ENCODE measurements around the gene DYNLT1.

DYNLT1 gene

DNA sequence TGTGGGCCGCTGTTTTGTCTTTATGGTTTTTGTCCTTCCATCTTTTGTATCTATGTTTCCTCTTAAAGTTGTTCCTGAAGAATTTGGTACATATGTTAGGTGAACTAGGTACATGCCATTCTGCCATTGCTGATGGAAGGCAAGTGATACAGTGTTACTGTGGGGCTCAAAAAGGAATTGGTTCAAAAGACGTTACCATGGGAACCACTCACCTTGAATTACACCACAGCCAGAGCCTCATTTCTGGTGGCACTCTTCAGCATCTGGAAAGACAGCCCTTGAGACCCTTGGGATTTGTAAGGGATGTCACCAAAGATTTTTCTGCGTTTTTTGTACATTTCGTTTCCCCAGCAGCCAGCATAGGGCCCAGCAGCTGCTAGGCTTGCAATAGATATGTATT is 52.7 kb downstream of the DYNLT1 start:
- no peak overlapping the region for H3K4me3 ChIP-seq (ENCODE audit: low read length in 2 of 2)
- no peak overlapping the region for H2AK5ac ChIP-seq (ENCODE audit: low read depth, low read length)
- no peak for DNase-seq (ENCODE audit: low spot score)

GRCh38 chr6:158591134-158591809 is 53.3 kb downstream of the DYNLT1 start:
- no CpG with 5 or more reads among the region's 7 CpGs for WGBS, 2 donors (ENCODE audit: extremely low coverage in 2 of 2, insufficient read length in 2 of 2, insufficient replicate concordance in 1 of 2)
- Histone ChIP-seq H3K36me3 (replicated peaks in 1 of 2; ENCODE audit: control insufficient read depth in 2 of 2, insufficient read depth in 2 of 2, low read length in 2 of 2) (peaks cover 31 to 87% of the 10 kb centered on the region in 2 donors), H3K27ac (replicated peaks; ENCODE audit: low read length) (no peak overlapping the region)

More for the DNA sequence above, 52.7 kb downstream of the DYNLT1 start:
- no peak overlapping the region for H2BK15ac ChIP-seq (ENCODE audit: low read length)
- H2AFZ ChIP-seq (ENCODE audit: low read length): no peak overlapping the region
- no peak overlapping the region for H2BK120ac ChIP-seq (ENCODE audit: low read depth, low read length)
- H3K27me3 ChIP-seq (ENCODE audit: control insufficient read depth in 3 of 3, insufficient read depth in 3 of 3, low read depth in 1 of 3, low read length in 3 of 3): no peaks in the 10 kb centered on the region
- H2BK5ac ChIP-seq (ENCODE audit: low read length): no peak overlapping the region
- no peaks in the 10 kb centered on the region for H3K79me1 ChIP-seq (ENCODE audit: low read depth, low read length)
- no peak overlapping the region for H4K91ac ChIP-seq (ENCODE audit: low read depth, low read length, poor library complexity)
- H4K8ac ChIP-seq (ENCODE audit: low read depth, low read length): no peak overlapping the region
- H3K9ac ChIP-seq (ENCODE audit: low read depth, low read length, poor library complexity): no peak overlapping the region
- no peak overlapping the region for H3K14ac ChIP-seq (ENCODE audit: low read length)
- no peak overlapping the region for H3K4ac ChIP-seq (ENCODE audit: low read length)
- no peak overlapping the region for H3K27ac ChIP-seq (replicated peaks; ENCODE audit: low read length)
- H3K18ac ChIP-seq (ENCODE audit: low read length): no peak overlapping the region
- no CpG with 5 or more reads among the region's 4 CpGs for WGBS, 2 donors (ENCODE audit: extremely low coverage in 2 of 2, insufficient read length in 2 of 2, insufficient replicate concordance in 1 of 2)
- peaks cover 0 to 2% of the 10 kb centered on the region in 2 donors for H3K4me1 ChIP-seq (ENCODE audit: control insufficient read depth in 2 of 2, insufficient read depth in 1 of 2, low read depth in 1 of 2, low read length in 2 of 2)
- peaks cover 0 to 1% of the 10 kb centered on the region in 2 donors for H3K9me3 ChIP-seq (replicated peaks in 1 of 2; ENCODE audit: control insufficient read depth in 2 of 2, insufficient read depth in 1 of 2, low read depth in 1 of 2, low read length in 2 of 2)
- no peak overlapping the region for H2BK12ac ChIP-seq (ENCODE audit: low read length)
- H3K36me3 ChIP-seq (replicated peaks in 1 of 2; ENCODE audit: control insufficient read depth in 2 of 2, insufficient read depth in 2 of 2, low read length in 2 of 2): peaks cover 29 to 87% of the 10 kb centered on the region in 2 donors
- no peak overlapping the region for H3K4me2 ChIP-seq (ENCODE audit: insufficient read depth, low read length, poor library complexity, severe bottlenecking)
- no peak overlapping the region for H3K23ac ChIP-seq (ENCODE audit: low read depth, low read length, poor library complexity)

DNA sequence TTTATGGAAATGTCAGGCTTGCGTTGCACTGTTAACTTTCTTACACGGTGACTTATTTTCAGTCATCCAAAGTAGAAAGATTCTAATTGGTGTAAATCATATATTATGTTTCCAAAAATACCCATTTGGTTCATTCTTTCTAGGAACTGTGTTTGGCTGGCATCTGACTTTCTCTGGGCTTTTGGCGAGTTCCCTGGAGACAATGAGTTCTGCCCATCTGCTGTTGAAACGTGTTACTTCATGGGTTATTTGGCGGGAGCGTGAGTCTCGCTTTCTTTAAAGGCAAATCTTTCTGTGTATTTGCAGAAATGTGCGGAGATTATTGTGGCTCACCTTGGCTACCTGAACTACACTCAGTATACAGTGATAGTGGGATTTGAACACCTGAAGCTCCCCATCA is 55.2 kb downstream of the DYNLT1 start:
- no peaks in the 10 kb centered on the region for H3K79me1 ChIP-seq (ENCODE audit: low read depth, low read length)
- peaks cover 36 to 93% of the 10 kb centered on the region in 2 donors for H3K36me3 ChIP-seq (replicated peaks in 1 of 2; ENCODE audit: control insufficient read depth in 2 of 2, insufficient read depth in 2 of 2, low read length in 2 of 2)
- no peak overlapping the region for H3K4me2 ChIP-seq (ENCODE audit: insufficient read depth, low read length, poor library complexity, severe bottlenecking)
- no peak overlapping the region for H3K9ac ChIP-seq (ENCODE audit: low read depth, low read length, poor library complexity)
- H2AFZ ChIP-seq (ENCODE audit: low read length): no peak overlapping the region
- H3K14ac ChIP-seq (ENCODE audit: low read length): no peak overlapping the region
- no peak overlapping the region for H2BK12ac ChIP-seq (ENCODE audit: low read length)
- H3K4me1 ChIP-seq (ENCODE audit: control insufficient read depth in 2 of 2, insufficient read depth in 1 of 2, low read depth in 1 of 2, low read length in 2 of 2): peaks cover 0 to 2% of the 10 kb centered on the region in 2 donors
- H3K9me3 ChIP-seq (replicated peaks in 1 of 2; ENCODE audit: control insufficient read depth in 2 of 2, insufficient read depth in 1 of 2, low read depth in 1 of 2, low read length in 2 of 2): peaks cover 0 to 10% of the 10 kb centered on the region in 2 donors
- H2AK5ac ChIP-seq (ENCODE audit: low read depth, low read length): no peak overlapping the region
- H4K91ac ChIP-seq (ENCODE audit: low read depth, low read length, poor library complexity): no peak overlapping the region
- H3K4me3 ChIP-seq (ENCODE audit: low read length in 2 of 2): no peak overlapping the region
- H4K8ac ChIP-seq (ENCODE audit: low read depth, low read length): no peak overlapping the region
- no peaks in the 10 kb centered on the region for H3K27me3 ChIP-seq (ENCODE audit: control insufficient read depth in 3 of 3, insufficient read depth in 3 of 3, low read depth in 1 of 3, low read length in 3 of 3)
- no peak overlapping the region for H2BK5ac ChIP-seq (ENCODE audit: low read length)
- DNase-seq (ENCODE audit: low spot score): no peak
- no peak overlapping the region for H3K27ac ChIP-seq (replicated peaks; ENCODE audit: low read length)
- no peak overlapping the region for H2BK15ac ChIP-seq (ENCODE audit: low read length)
- H3K23ac ChIP-seq (ENCODE audit: low read depth, low read length, poor library complexity): no peak overlapping the region
- no peak overlapping the region for H3K4ac ChIP-seq (ENCODE audit: low read length)
- no peak overlapping the region for H2BK120ac ChIP-seq (ENCODE audit: low read depth, low read length)
- no CpG with 5 or more reads among the region's 8 CpGs for WGBS, 2 donors (ENCODE audit: extremely low coverage in 2 of 2, insufficient read length in 2 of 2, insufficient replicate concordance in 1 of 2)
- no peak overlapping the region for H3K18ac ChIP-seq (ENCODE audit: low read length)

More at GRCh38 chr6:158591134-158591809, 53.3 kb downstream of the DYNLT1 start:
- Histone ChIP-seq H3K4me3 (ENCODE audit: low read length in 2 of 2) (no peak overlapping the region), H2BK15ac (ENCODE audit: low read length) (no peak overlapping the region), H2AK5ac (ENCODE audit: low read depth, low read length) (no peak overlapping the region), H2BK12ac (ENCODE audit: low read length) (no peak overlapping the region), H2BK5ac (ENCODE audit: low read length) (no peak overlapping the region), H3K14ac (ENCODE audit: low read length) (no peak overlapping the region), H3K4ac (ENCODE audit: low read length) (no peak overlapping the region), H4K8ac (ENCODE audit: low read depth, low read length) (no peak overlapping the region), H3K79me1 (ENCODE audit: low read depth, low read length) (no peaks in the 10 kb centered on the region), H3K9ac (ENCODE audit: low read depth, low read length, poor library complexity) (no peak overlapping the region), H3K27me3 (ENCODE audit: control insufficient read depth in 3 of 3, insufficient read depth in 3 of 3, low read depth in 1 of 3, low read length in 3 of 3) (no peaks in the 10 kb centered on the region), H3K23ac (ENCODE audit: low read depth, low read length, poor library complexity) (no peak overlapping the region), H4K91ac (ENCODE audit: low read depth, low read length, poor library complexity) (no peak overlapping the region), H3K18ac (ENCODE audit: low read length) (no peak overlapping the region), H3K4me1 (ENCODE audit: control insufficient read depth in 2 of 2, insufficient read depth in 1 of 2, low read depth in 1 of 2, low read length in 2 of 2) (peaks cover 0 to 2% of the 10 kb centered on the region in 2 donors), H2AFZ (ENCODE audit: low read length) (no peak overlapping the region), H3K9me3 (replicated peaks in 1 of 2; ENCODE audit: control insufficient read depth in 2 of 2, insufficient read depth in 1 of 2, low read depth in 1 of 2, low read length in 2 of 2) (peaks cover 0 to 7% of the 10 kb centered on the region in 2 donors), H2BK120ac (ENCODE audit: low read depth, low read length) (no peak overlapping the region), H3K4me2 (ENCODE audit: insufficient read depth, low read length, poor library complexity, severe bottlenecking) (no peak overlapping the region)
- DNase-seq (ENCODE audit: low spot score): no peak

- H3K27ac ChIP-seq (replicated peaks; ENCODE audit: low read length): no peak overlapping the region
- H2AFZ ChIP-seq (ENCODE audit: low read length): no peak overlapping the region
- no peak overlapping the region for H3K4ac ChIP-seq (ENCODE audit: low read length)
- no peak overlapping the region for H4K91ac ChIP-seq (ENCODE audit: low read depth, low read length, poor library complexity)
- no peak overlapping the region for H2BK15ac ChIP-seq (ENCODE audit: low read length)
- no CpG with 5 or more reads among the region's 8 CpGs for WGBS, 2 donors (ENCODE audit: extremely low coverage in 2 of 2, insufficient read length in 2 of 2, insufficient replicate concordance in 1 of 2)
- H3K4me2 ChIP-seq (ENCODE audit: insufficient read depth, low read length, poor library complexity, severe bottlenecking): no peak overlapping the region
- no peak overlapping the region for H4K8ac ChIP-seq (ENCODE audit: low read depth, low read length)
- H3K36me3 ChIP-seq (replicated peaks in 1 of 2; ENCODE audit: control insufficient read depth in 2 of 2, insufficient read depth in 2 of 2, low read length in 2 of 2): peaks cover 28 to 85% of the 10 kb centered on the region in 2 donors
- H3K18ac ChIP-seq (ENCODE audit: low read length): no peak overlapping the region
- H2AK5ac ChIP-seq (ENCODE audit: low read depth, low read length): no peak overlapping the region
- H2BK12ac ChIP-seq (ENCODE audit: low read length): no peak overlapping the region
- H2BK5ac ChIP-seq (ENCODE audit: low read length): no peak overlapping the region
- no peak for DNase-seq (ENCODE audit: low spot score)
- no peak overlapping the region for H3K14ac ChIP-seq (ENCODE audit: low read length)
- no peak overlapping the region for H3K23ac ChIP-seq (ENCODE audit: low read depth, low read length, poor library complexity)
- peaks cover 0 to 4% of the 10 kb centered on the region in 2 donors for H3K4me1 ChIP-seq (ENCODE audit: control insufficient read depth in 2 of 2, insufficient read depth in 1 of 2, low read depth in 1 of 2, low read length in 2 of 2)
- H3K9me3 ChIP-seq (replicated peaks in 1 of 2; ENCODE audit: control insufficient read depth in 2 of 2, insufficient read depth in 1 of 2, low read depth in 1 of 2, low read length in 2 of 2): peaks cover 0 to 10% of the 10 kb centered on the region in 2 donors
- H2BK120ac ChIP-seq (ENCODE audit: low read depth, low read length): no peak overlapping the region
- H3K4me3 ChIP-seq (ENCODE audit: low read length in 2 of 2): no peak overlapping the region
- H3K9ac ChIP-seq (ENCODE audit: low read depth, low read length, poor library complexity): peak overlapping the region; percentile 68
- no peaks in the 10 kb centered on the region for H3K79me1 ChIP-seq (ENCODE audit: low read depth, low read length)
- no peaks in the 10 kb centered on the region for H3K27me3 ChIP-seq (ENCODE audit: control insufficient read depth in 3 of 3, insufficient read depth in 3 of 3, low read depth in 1 of 3, low read length in 3 of 3)
Measured at GRCh38 chr6:158586652-158587051, 57.9 kb downstream of the DYNLT1 start.
